IPS-NIHi7 (cell line): ENCODE measurements around the gene AHRR.
A peak's percentile ranks its signal among the peaks of the same experiment; 100 is the strongest.

Experiments
- DNase-seq: peaks from one replicate; pipeline ENCODE4 v3.0.0; 2012; ENCODE audit warnings: mixed read lengths; ENCODE audit errors: extremely low spot score

Gene AHRR

DNA sequence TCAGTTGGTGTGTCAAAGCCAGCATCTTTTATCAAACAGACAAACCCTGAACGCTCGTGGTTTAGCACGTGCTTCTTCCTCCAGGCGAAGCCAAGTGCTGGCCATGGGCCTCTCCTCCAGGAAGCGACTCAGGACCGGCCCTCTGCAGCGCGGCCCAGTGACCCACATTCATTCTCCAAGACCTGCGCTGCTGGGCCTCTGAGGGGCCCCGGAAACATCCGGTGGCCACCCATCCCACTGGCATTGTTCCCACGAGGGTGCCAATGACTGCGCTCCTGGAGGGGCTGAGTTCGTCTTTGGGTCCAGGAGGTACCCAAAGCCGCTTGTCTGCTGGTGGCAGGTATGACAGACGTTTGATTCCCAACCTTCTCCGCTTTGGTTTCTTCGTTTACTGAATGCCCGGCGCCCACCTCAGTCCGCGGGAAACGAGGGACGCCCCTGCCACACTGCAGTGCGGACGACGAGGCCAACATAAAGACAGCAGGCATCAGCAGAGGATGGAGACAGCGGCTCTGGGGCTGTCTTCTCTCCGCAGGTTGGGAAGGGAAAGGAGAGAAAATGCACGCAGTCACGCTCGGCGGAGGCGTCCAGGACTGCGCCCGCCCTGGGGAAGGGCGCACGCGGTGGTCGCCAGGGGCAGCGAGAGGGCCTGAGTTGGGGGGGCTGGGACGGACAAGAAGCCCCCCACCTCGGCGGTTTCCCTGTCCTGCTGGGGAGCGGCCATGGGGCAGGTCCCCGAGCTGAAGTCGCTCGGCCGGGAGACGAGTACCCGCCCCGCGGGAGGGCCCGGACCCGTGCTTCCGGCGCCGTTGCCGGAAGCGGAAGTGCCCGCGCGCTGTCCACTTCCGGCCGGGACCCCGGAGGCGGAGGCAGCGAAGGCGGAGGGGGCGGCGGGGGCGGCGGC, 121.1 kb downstream of the AHRR start, which contains the start of gene EXOC3:
Gene EXOC3 (plus strand): TSS at position 842 of the 904 bp plus-strand sequence. CDS start 3,030 bp downstream, outside the sequence.
- DNase-seq = peak; percentile 93

DNA sequence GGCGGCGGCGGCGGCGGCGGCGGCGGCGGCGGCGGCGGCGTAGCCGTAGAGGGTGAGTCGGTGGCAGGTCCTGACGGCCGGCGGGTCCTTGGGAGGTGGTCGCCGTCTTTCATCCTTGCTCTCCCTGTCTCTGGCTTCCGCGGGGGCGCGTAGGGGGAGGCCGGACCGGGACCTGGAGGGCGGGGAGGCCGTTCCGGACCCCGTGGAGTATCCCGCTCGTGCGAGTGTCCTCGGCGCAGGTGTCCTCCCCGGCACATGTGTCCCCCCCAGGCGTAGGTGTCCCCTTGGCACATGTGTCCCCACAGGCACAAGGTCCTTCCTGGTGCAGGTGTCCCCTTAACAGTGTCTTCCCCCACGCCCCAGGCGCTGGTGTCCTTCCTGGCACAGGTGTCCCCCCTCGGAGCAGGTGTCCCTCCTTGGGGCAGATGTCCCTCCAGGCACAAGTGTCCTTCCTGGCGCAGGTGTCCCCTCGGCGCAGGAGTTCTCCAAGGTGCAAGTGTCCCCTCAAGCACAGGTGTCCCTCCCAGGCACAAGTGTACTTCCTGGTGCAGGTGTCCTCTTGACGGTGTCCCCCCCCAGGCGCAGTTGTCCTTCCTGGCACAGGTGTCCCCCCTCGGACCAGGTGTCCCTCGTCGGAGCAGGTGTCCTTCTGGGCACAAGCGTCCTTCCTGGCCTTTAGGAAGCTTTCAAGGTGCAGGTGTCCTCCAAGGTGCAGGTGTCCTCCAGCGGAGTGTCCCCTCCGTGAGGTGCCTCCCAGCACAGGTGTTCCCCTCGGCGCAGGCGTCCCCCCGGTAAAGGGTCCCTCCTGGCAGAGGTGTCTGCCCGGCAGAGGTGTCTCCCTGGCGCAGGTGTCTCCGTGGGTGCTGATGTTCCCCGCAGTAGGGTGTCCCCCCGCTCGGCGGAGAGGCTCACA, 122.0 kb downstream of the AHRR start:
- DNase-seq = no peak

DNA sequence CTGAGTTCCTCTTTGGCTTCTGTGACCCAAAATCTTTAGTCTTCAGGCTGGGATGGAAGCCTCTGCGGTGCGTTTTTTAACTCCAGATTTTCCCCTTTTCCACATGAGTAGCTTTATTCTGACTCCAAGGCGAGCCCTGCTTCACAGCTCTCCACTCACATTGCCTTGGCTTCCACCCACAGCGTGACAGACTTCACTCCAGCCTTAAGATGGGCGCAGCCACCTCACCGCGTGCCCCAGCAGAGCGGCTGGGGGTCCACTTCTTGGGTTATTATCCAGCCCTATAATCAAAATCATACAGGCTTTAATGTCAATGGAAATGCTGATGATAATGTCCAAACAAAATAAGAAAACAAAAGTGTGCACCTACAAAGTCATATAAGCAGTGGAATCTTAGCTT, 122.7 kb downstream of the AHRR start:
- DNase-seq = no peak

DNA sequence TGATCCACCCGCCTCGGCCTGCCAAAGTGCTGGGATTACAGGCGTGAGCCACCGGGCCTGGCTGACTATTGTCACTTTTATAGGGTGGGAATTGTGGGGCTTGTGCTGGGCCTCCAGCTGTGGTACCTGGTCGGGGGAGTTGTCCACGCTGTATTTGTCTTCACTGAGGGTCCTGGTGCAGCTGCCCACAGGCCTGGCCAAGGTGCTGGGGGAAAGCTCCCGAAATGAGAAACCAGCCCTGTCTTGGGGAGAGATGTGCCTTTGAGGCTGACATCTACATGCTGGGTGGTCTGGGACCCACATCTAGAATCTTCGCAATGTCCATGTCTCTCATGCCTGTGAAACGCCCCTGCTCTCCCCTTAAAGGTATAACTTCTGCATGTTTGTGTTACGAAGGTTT, 124.1 kb downstream of the AHRR start:
- DNase-seq = no peak

DNA sequence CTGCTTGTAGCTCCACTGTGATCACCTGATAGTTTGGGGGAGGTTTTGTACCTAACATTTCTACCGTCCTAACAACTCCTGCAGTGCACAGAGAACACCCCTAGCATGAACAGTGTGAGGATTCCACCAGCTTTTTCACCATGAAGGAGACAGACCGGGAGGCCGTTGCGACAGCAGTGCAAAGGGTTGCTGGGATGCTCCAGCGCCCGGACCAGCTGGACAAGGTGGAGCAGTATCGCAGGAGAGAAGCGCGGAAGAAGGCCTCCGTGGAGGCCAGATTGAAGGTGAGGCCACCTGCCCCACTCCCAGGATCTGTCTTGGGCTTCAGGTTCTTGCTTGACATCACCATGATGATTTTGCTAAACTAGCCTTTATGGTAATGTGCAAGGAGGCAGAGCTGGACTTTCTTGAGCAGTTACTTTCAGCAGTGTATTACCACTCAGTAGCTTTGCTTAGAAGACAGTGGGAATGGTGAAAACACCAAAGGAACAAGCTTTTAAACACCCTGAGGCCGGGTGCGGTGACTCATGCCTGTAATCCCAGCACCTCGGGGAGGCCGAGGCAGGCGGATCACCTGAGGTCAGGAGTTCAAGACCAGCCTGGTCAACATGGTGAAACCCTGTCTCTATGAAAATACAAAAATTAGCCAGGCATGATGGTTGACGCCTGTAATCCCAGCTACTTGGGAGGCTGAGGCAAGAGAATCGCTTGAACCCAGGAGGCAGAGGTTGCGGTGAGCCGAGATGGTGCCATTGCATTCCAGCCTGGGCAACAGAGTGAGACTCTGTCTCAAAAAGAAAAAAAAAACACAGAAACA, 124.8 kb downstream of the AHRR start:
- no peak for DNase-seq

DNA sequence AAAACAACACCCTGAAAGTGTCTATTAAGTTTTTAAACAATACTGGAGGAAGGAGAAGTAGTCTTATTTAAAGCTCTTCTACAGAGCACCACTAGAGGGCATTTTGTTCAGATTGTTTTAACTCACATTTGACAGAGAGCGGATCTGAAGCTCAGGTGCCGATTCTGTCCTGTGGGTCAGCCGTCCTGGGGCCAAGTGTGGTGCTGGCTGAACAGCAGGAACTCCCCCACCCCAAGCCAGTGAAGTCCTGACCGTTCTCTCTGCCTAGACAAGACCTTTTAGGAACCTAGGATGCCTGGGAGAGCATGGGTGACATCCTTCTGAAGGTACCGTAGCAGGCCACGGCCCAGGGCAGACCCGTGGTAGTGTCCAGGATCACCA, 125.4 kb downstream of the AHRR start:
- DNase-seq = peak; percentile 58

DNA sequence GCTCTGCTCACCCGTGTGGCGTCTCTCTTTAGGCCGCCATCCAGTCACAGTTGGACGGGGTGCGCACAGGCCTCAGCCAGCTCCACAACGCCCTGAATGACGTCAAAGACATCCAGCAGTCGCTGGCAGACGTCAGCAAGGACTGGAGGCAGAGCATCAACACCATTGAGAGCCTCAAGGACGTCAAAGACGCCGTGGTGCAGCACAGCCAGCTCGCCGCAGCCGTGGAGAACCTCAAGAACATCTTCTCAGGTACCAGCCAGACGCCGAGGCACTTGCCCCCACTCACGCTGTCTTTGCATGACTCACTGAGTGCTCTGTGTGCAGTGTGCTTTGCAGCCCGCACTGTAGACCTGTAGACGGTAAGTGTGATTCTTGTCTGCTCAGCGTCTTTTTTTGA, 126.0 kb downstream of the AHRR start:
- DNase-seq = no peak

DNA sequence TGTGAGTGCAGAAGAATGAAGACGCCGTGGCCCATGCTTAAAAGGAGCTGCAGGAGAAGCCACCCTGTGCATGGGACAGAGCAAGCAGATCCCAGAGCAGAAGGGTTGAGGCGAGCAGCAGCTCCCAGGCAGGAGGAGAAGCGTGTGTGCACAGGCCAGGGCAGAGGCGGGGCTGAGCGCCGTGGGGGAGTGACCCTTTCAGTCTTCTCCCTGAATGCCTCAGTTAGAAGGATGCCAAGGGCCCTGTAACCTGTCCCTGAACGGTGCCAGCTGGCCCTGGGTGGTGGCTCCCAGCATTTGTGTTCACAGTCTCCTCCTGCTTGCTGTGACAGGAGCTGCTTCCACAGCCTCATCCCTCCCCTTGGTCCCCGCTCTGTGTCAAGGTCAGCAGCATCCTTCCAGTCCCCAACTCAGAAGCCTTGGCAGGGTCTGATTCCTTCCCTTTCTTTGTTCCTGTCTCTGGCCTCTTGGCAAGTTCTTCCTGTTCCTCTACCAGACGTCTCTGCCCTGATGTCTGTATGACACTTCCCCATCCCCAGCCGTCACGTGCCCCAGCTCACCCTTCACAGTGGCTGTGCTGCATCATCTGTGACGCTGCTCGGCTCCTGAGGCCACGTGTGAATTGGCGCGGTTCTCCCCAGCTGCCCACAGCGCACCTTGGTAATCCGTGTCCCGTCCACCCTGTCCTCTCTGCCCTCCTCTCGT, 126.7 kb downstream of the AHRR start:
- no peak for DNase-seq

DNA sequence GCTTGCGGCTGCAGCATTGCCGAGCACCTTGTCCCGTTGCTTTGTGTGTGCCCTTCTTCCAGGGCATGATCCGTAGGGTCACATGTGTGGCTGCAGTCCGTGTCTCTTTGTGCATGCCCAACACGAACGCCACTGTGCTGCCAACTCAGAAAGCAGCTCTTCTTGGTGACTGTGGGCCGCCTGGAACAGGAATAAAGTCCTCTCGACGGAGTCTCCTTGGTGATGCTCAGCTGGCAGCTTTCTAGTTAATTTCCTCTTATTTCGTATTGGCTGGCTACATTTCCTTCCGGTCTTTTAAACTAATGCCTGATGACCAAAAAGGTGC, 127.2 kb downstream of the AHRR start:
- DNase-seq = no peak

DNA sequence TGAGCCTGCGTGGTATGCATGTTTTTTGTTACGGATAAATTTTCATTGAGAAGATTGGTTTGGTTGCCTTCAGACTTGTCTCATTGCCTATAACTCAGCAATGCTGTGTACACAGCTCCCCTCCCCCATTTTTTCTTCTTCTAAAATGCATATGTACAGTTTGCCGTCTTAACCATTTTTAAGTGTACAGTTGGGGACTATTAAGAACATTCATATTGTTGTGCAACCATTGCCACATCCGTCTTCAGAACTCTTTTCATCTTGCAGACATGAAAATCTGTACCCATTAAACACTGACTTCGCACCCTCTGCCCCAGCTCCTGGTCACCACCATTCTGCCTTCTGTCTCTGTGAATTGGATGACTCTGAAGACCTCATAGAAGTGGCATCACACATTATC, 127.6 kb downstream of the AHRR start:
- DNase-seq = no peak

DNA sequence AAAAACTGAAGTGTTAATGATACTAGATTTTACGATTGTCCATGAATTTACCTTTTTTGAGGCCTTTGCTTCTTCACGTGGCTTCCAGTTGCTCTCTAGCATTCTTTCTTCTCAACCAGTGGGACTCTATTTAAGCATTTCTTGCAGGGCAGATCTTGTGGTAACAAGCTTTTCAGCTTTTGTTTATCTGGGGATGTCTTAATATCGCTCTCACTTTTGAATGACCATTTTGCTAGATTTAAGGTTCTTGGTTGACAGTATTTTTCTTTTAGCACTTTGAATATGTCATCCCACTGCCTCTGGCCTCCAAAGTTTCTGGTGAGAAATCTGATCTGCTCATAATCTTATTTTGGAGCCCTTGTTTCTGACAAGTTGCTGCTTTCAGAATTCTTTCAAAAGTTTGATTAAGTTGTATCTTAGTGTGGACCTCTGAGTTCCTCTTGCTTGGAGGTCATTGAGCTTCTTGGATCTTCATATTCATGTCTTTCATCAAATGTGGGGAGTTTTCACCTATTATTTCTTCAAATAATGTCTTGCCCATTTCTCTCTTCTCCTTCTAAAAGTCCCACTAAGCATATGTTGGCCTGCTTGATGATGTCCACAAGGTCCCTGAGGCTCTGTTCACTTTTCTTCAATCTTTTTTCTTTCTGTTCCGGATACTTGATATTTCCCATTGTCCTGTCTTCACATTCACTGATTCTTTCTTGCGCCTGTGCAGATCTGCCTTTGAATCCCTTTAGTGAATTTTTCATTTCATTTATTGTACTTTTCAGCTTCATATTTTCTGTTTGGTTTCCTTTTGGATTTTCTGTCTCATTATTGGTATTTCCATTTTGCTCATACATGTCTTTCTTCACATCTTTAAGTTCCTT, 130.3 kb downstream of the AHRR start:
- DNase-seq = no peak

DNA sequence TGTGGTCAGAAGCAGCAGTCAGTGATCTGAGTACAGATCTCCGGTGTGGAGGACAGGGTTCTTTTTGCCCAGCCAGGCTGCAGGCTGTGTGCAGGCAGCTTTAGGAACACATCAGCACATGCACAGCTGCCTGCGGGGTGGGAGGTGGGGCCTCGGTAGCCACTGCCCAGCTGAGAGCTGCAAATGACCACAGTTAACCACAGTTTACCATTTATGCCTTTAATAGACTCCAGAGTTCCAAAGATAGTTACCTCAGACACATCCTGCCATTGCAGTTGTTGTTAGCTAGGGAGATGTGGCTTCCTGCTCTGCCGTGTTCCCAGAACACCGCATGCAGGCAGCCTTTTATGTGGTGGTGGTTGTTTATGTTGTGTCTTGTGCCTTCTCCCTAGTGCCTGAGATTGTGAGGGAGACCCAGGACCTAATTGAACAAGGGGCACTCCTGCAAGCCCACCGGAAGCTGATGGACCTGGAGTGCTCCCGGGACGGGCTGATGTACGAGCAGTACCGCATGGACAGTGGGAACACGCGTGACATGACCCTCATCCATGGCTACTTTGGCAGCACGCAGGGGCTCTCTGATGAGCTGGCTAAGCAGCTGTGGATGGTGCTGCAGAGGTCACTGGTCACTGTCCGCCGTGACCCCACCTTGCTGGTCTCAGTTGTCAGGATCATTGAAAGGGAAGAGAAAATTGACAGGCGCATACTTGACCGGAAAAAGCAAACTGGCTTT, 131.6 kb downstream of the AHRR start:
- DNase-seq = no peak

DNA sequence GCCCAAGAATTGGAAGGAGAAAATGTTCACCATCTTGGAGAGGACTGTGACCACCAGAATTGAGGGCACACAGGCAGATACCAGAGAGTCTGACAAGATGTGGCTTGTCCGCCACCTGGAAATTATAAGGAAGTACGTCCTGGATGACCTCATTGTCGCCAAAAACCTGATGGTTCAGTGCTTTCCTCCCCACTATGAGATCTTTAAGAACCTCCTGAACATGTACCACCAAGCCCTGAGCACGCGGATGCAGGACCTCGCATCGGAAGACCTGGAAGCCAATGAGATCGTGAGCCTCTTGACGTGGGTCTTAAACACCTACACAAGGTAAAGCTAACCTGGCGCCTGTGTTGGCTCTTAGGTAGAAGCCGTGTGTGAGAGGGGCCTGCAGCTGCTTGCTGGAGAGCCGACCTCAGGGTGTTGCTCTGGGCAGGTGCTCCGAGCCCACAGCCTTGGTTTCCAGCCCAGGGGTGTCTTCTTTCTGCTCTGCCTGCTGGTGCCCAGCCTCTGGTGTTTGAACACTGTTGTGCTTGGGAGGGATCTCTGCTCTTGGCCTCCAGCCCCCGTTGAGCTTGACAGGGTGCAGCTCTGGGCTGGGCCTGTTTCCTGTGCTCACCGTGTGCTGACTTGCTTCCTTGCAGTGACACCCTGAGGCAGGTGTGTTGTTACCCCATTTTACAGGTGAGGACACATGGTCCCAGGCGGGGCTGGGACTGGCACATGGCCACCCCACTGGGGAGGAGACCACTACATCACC, 132.4 kb downstream of the AHRR start:
- no peak for DNase-seq

DNA sequence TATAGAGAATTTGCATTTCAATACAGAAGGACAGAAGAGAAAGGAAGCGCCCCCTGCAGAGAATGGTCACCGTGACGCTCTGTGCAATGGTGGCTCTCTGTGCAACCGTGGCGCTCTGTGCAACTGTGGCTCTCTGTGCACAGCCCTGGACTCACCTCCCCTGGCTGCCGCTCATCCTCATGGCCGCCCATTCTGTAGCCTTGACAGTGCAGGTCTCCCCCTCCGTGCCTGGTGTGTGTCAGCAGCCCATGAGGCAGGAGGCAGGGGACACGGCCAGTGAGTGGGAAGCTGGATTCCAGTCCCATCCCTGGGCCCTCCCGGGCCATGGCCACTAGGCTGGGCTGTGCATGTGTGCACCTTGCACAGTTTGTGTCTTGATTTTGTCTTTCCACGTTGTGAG, 133.4 kb downstream of the AHRR start:
- no peak for DNase-seq

DNA sequence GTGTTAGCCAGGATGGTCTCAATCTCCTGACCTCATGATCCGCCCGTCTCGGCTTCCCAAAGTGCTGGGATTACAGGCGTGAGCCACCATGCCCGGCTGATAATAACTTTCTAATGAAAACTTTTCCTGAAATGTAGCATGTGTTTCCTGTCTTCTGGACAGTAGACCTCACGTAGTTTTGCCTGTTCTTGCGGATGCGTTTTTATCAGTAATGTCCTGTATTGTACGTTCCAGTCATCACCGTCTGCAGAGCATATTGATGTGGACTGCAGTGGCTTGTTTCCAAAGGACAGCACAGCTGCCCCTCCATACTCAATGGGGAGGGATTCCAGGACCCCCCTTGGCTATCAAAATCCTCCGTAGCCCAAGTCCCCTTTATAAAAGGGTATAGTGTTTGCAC, 134.3 kb downstream of the AHRR start:
- no peak for DNase-seq

DNA sequence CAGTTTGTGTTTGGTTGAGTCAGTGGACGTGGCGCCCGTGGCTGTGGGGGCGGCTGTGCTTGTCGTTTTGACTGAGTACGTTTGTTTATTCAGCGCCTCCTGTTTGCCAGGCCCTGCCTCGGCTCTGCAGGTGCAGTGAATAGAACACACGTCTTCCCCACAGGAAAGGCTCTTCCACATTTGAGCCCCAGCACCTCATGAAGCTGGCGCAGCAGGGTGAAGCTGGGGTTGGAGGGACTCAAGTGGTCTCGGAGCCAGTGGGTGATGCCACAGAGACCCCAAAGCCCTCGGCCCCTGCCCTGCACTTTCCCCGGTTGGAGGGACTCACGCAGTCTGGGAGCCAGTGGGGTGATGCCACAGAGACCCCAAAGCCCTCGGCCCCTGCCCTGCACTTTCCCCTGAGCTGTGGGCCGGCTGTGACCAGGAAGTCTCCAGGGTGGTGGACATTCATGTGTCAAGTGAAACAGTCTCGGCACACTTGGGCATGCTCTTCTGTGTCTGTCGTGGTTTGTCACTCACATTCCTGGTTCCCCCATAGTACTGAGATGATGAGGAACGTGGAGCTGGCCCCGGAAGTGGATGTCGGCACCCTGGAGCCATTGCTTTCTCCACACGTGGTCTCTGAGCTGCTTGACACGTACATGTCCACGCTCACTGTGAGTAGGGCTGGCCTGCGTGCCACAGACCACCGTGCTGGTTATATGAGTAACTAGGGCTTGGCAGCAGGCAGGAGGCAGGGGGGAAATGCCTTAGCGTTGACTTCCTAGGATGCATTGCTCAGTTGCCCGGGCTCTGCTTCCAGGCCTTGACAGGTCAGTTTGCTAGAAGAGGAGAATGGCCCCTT, 135.1 kb downstream of the AHRR start:
- DNase-seq = no peak

DNA sequence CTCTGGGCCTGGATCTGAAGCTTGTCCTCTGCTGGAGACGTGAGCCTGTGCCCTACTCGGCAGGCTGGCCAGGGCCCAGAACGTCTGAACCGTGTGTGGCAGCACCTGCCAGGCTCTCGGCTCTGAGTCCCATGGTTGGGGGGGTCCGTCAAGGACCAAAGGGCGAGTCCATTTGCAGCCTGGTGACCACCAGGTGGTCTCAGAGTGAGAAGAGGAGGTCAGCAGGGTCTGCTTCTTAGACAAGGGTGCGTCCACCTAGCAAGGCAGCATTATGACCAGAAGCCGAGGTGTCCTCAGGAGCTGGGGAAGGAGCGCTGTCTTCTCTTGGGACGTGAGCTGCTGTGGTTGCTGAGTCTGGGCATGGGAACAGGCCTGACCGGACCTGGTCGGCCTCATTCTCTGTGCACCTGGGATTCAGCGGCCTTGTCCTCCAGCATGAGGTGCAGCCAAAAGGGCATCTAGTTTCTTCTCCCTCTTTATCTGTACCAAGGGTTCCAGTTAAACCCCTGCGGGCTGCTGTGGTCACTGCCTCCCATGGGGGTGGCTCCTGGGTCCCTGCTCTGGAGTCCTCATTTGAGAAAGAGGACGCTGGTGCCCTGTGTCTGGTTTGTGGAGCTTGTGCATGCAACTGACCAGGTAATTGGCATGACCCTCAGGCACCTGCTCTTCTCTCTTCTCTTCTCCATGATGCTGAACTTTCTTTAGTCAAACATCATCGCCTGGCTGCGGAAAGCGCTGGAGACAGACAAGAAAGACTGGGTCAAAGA, 135.9 kb downstream of the AHRR start:
- no peak for DNase-seq
